ENCODE results near the gene RTN4. TPM values are rescaled to one million over a fixed set of nuclear protein-coding genes. Genes with fewer than 3 reads are reported as not detected.

Gene RTN4
- total RNA-seq, 2 donors from 2014 or later, result 112 to 215 TPM

DNA sequence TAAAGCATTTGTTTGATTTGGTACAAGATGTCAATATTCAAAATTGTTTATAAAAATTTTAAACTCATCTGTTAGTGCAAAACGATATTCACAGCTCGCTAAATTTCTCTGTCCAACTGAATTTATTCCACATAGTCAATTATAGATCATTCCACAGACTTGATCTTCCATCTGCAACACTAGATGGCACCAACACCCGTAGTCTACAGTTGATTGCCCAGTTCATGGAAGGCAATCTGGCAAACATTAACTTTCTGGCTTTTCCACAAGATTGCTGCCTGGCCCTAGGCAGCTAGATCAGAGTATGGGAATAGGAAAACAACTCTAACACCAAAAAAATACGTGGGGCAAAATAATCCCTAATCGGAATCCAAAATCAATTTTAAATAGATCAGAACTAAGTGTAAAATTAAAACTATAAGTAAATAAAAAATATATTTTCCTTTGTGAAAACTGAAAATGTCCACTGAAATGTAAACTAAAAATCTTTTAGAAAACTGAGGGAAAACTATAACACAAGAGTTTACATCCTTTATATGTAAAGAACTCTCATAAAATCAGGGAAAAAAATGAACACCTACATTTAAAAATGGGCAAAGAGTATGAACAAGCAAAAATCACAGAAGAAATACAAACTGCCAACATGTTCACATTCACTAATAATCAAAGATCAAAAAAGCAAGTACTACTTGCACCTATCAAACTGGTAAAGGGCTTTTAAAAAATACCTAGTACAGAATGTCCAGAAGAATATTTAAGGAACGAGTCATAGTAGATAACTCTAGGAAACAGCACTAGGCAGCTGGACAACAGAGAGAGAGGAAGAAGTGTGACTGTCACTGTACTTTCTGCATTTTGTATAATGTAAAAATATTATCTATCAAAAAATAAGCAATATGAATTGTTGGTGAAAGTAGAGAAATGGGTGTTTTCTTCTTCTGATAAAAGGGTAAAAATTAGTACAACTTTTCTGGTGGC, 35.0 kb downstream of the RTN4 start:
- Histone ChIP-seq H3K4me3 (no peak overlapping the region), H3K4me1 (peaks cover 57% of the 10 kb centered on the region), H3K36me3 (replicated peaks in 1 of 2; ENCODE audit: insufficient read depth in 1 of 2, low read depth in 2 of 2) (no peaks in the 10 kb centered on the region), H3K27me3 (no peaks in the 10 kb centered on the region), H3K9me3 (no peaks in the 10 kb centered on the region), H3K27ac (peak overlapping the region in 2 of 4 donors; percentile 14 to 45)
- ATAC-seq (peak; percentile 77), DNase-seq (peak; percentile 69 to 86 (median 74))
- WGBS, 2 donors, result 9 to 14% methylated on average over 6 of the region's 6 CpGs
- TF ChIP-seq CTCF (IDR thresholded peaks at IDR 0.05), result peak; percentile 35 to 95 (median 89)
- TF ChIP-seq POLR2A (IDR thresholded peaks at IDR 0.05), result no peak
- intact Hi-C loops (cut with DNase I), result no loop called here

- Histone ChIP-seq H3K36me3 (replicated peaks in 1 of 2; ENCODE audit: insufficient read depth in 1 of 2, low read depth in 2 of 2) (no peaks in the 10 kb centered on the region), H3K9me3 (no peaks in the 10 kb centered on the region), H3K27me3 (no peaks in the 10 kb centered on the region), H3K27ac (peak overlapping the region in 3 of 4 donors; percentile 75 to 76 (median 75)), H3K4me3 (no peak overlapping the region), H3K4me1 (peaks cover 57% of the 10 kb centered on the region)
- 13 to 22% methylated on average over 1 of the region's 1 CpG for WGBS, 2 donors
- no peak for DNase-seq
- intact Hi-C loops (cut with DNase I), result no loop called here
- TF ChIP-seq CTCF (IDR thresholded peaks at IDR 0.05), result peak in 6 of 7 experiments; percentile 5 to 57 (median 38)
- no peak for TF ChIP-seq POLR2A (IDR thresholded peaks at IDR 0.05)
- ATAC-seq, result no peak
Measured at GRCh38 chr2:55013936-55014335, 36.3 kb downstream of the RTN4 start.

DNA sequence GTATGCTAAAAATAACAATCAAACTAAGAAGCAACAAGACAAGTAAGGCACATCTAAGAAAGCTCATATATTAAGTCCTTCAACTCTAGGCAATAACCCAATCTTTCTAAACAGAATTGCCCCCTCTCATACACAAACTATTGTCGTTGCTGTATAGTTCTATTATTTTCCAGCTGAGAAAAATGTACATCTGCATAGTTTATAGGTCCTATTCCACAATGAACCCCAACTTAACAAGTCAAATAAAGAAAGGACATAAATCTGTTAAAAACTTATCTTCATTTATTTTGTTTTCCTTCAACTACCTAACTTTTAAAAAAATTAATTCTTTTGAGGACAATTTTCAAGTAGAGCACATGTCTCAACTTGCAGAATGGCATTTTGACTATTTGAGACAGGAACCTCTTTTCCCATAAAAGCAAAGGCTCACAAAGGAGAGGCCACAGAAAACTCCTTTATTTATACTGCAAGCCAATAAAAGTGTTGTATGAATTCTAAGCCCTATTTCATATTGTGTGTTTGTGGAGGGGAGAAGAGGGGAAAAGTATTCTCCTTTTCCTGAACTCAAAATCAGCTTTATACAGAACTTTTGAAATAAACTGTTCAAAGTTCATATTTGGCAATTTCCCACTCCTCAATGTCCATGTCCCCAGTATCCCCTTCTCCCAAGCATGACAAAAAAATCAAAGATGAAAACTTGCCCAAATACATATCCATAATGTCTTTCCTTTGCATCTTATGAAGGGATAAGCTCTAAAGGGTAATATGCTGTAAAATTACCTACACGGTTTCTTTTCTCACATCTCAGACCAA, 37.4 kb downstream of the RTN4 start:
- Histone ChIP-seq H3K27ac (peak overlapping the region in 3 of 4 donors; percentile 75 to 76 (median 75)), H3K4me1 (peaks cover 57% of the 10 kb centered on the region), H3K27me3 (no peaks in the 10 kb centered on the region), H3K9me3 (no peaks in the 10 kb centered on the region), H3K36me3 (replicated peaks in 1 of 2; ENCODE audit: insufficient read depth in 1 of 2, low read depth in 2 of 2) (no peaks in the 10 kb centered on the region), H3K4me3 (no peak overlapping the region)
- no peak for DNase-seq
- ATAC-seq, result no peak
- intact Hi-C loops (cut with DNase I), result no loop called here
- TF ChIP-seq CTCF (IDR thresholded peaks at IDR 0.05), result no peak
- no peak for TF ChIP-seq POLR2A (IDR thresholded peaks at IDR 0.05)
- WGBS, 2 donors, result 32 to 33% methylated on average over 2 of the region's 2 CpGs

GRCh38 chr2:55011831-55012671, 38.2 kb downstream of the RTN4 start:
- TF ChIP-seq POLR2A (IDR thresholded peaks at IDR 0.05) (no peak), CTCF (IDR thresholded peaks at IDR 0.05) (no peak)
- H3K27ac ChIP-seq, result peak overlapping the region in 3 of 4 donors; percentile 75 to 76 (median 75)
- 4 to 11% methylated on average over 6 of the region's 6 CpGs for WGBS, 2 donors
- H3K36me3 ChIP-seq (replicated peaks in 1 of 2; ENCODE audit: insufficient read depth in 1 of 2, low read depth in 2 of 2), result no peaks in the 10 kb centered on the region
- intact Hi-C loops (cut with DNase I), result no loop called here
- H3K9me3 ChIP-seq, result no peaks in the 10 kb centered on the region
- no peaks in the 10 kb centered on the region for H3K27me3 ChIP-seq
- DNase-seq (peak in 2 of 4 donors; percentile 38 to 49), ATAC-seq (peak; percentile 33)
- peaks cover 64% of the 10 kb centered on the region for H3K4me1 ChIP-seq
- no peak overlapping the region for H3K4me3 ChIP-seq

All from body of pancreas (tissue), 4 donors.